ENCODE measurements around the gene TMEM258.

TMEM258 gene

GRCh38 chr11:61826930-61827570, 34.7 kb upstream of the TMEM258 start:
- Histone ChIP-seq H2AK5ac (ENCODE audit: low read depth, low read length) (peak overlapping the region; percentile 23), H2BK5ac (ENCODE audit: low read length) (peak overlapping the region; percentile 100), H3K36me3 (replicated peaks in 1 of 2; ENCODE audit: control insufficient read depth in 2 of 2, insufficient read depth in 2 of 2, low read length in 2 of 2) (peaks cover 13 to 40% of the 10 kb centered on the region in 2 donors), H3K27ac (replicated peaks; ENCODE audit: low read length) (peak overlapping the region; percentile 100), H3K4me3 (ENCODE audit: low read length in 2 of 2) (peak overlapping the region; percentile 88 to 100), H2BK12ac (ENCODE audit: low read length) (no peak overlapping the region), H3K9ac (ENCODE audit: low read depth, low read length, poor library complexity) (peak overlapping the region; percentile 97), H2BK15ac (ENCODE audit: low read length) (peak overlapping the region; percentile 88), H2AFZ (ENCODE audit: low read length) (peak overlapping the region; percentile 78), H3K23ac (ENCODE audit: low read depth, low read length, poor library complexity) (peak overlapping the region; percentile 97), H4K8ac (ENCODE audit: low read depth, low read length) (no peak overlapping the region), H3K4ac (ENCODE audit: low read length) (peak overlapping the region; percentile 91), H3K9me3 (replicated peaks in 1 of 2; ENCODE audit: control insufficient read depth in 2 of 2, insufficient read depth in 1 of 2, low read depth in 1 of 2, low read length in 2 of 2) (no peaks in the 10 kb centered on the region), H3K4me1 (ENCODE audit: control insufficient read depth in 2 of 2, insufficient read depth in 1 of 2, low read depth in 1 of 2, low read length in 2 of 2) (peaks cover 21 to 34% of the 10 kb centered on the region in 2 donors), H3K27me3 (ENCODE audit: control insufficient read depth in 3 of 3, insufficient read depth in 3 of 3, low read depth in 1 of 3, low read length in 3 of 3) (no peaks in the 10 kb centered on the region), H3K14ac (ENCODE audit: low read length) (peak overlapping the region; percentile 47), H3K4me2 (ENCODE audit: insufficient read depth, low read length, poor library complexity, severe bottlenecking) (peak overlapping the region; percentile 78), H3K18ac (ENCODE audit: low read length) (peak overlapping the region; percentile 100), H3K79me1 (ENCODE audit: low read depth, low read length) (peaks cover 4% of the 10 kb centered on the region), H4K91ac (ENCODE audit: low read depth, low read length, poor library complexity) (peak overlapping the region; percentile 18), H2BK120ac (ENCODE audit: low read depth, low read length) (peak overlapping the region; percentile 92)
- DNase-seq (ENCODE audit: low spot score), result no peak
- WGBS, 2 donors (ENCODE audit: extremely low coverage in 2 of 2, insufficient read length in 2 of 2, insufficient replicate concordance in 1 of 2), result no CpG with 5 or more reads among the region's 23 CpGs

- peaks cover 11% of the 10 kb centered on the region for H3K79me1 ChIP-seq (ENCODE audit: low read depth, low read length)
- H3K14ac ChIP-seq (ENCODE audit: low read length), result no peak overlapping the region
- no peak overlapping the region for H3K18ac ChIP-seq (ENCODE audit: low read length)
- H3K27me3 ChIP-seq (ENCODE audit: control insufficient read depth in 3 of 3, insufficient read depth in 3 of 3, low read depth in 1 of 3, low read length in 3 of 3), result no peaks in the 10 kb centered on the region
- no peak overlapping the region for H2BK5ac ChIP-seq (ENCODE audit: low read length)
- no peaks in the 10 kb centered on the region for H3K9me3 ChIP-seq (replicated peaks in 1 of 2; ENCODE audit: control insufficient read depth in 2 of 2, insufficient read depth in 1 of 2, low read depth in 1 of 2, low read length in 2 of 2)
- H3K4ac ChIP-seq (ENCODE audit: low read length), result no peak overlapping the region
- no peak overlapping the region for H3K4me3 ChIP-seq (ENCODE audit: low read length in 2 of 2)
- H3K4me2 ChIP-seq (ENCODE audit: insufficient read depth, low read length, poor library complexity, severe bottlenecking), result no peak overlapping the region
- H2BK120ac ChIP-seq (ENCODE audit: low read depth, low read length), result no peak overlapping the region
- H2BK15ac ChIP-seq (ENCODE audit: low read length), result no peak overlapping the region
- DNase-seq (ENCODE audit: low spot score), result no peak
- H4K8ac ChIP-seq (ENCODE audit: low read depth, low read length), result no peak overlapping the region
- no peak overlapping the region for H3K9ac ChIP-seq (ENCODE audit: low read depth, low read length, poor library complexity)
- no peak overlapping the region for H2AFZ ChIP-seq (ENCODE audit: low read length)
- H3K36me3 ChIP-seq (replicated peaks in 1 of 2; ENCODE audit: control insufficient read depth in 2 of 2, insufficient read depth in 2 of 2, low read length in 2 of 2), result peaks cover 5 to 18% of the 10 kb centered on the region in 2 donors
- H2BK12ac ChIP-seq (ENCODE audit: low read length), result no peak overlapping the region
- no CpG with 5 or more reads among the region's 2 CpGs for WGBS, 2 donors (ENCODE audit: extremely low coverage in 2 of 2, insufficient read length in 2 of 2, insufficient replicate concordance in 1 of 2)
- H4K91ac ChIP-seq (ENCODE audit: low read depth, low read length, poor library complexity), result no peak overlapping the region
- no peak overlapping the region for H3K23ac ChIP-seq (ENCODE audit: low read depth, low read length, poor library complexity)
- H3K27ac ChIP-seq (replicated peaks; ENCODE audit: low read length), result no peak overlapping the region
- H2AK5ac ChIP-seq (ENCODE audit: low read depth, low read length), result no peak overlapping the region
- peaks cover 4 to 10% of the 10 kb centered on the region in 2 donors for H3K4me1 ChIP-seq (ENCODE audit: control insufficient read depth in 2 of 2, insufficient read depth in 1 of 2, low read depth in 1 of 2, low read length in 2 of 2)
Measured at GRCh38 chr11:61820174-61820573, 27.8 kb upstream of the TMEM258 start.

- Histone ChIP-seq H2BK5ac (ENCODE audit: low read length) (no peak overlapping the region), H3K27me3 (ENCODE audit: control insufficient read depth in 3 of 3, insufficient read depth in 3 of 3, low read depth in 1 of 3, low read length in 3 of 3) (no peaks in the 10 kb centered on the region), H2AK5ac (ENCODE audit: low read depth, low read length) (no peak overlapping the region), H3K27ac (replicated peaks; ENCODE audit: low read length) (peak overlapping the region; percentile 85), H3K79me1 (ENCODE audit: low read depth, low read length) (peaks cover 18% of the 10 kb centered on the region), H3K4me2 (ENCODE audit: insufficient read depth, low read length, poor library complexity, severe bottlenecking) (peak overlapping the region; percentile 54), H3K9me3 (replicated peaks in 1 of 2; ENCODE audit: control insufficient read depth in 2 of 2, insufficient read depth in 1 of 2, low read depth in 1 of 2, low read length in 2 of 2) (peaks cover 0 to 3% of the 10 kb centered on the region in 2 donors), H3K4me3 (ENCODE audit: low read length in 2 of 2) (peak overlapping the region; percentile 91 to 97), H2BK120ac (ENCODE audit: low read depth, low read length) (no peak overlapping the region), H2AFZ (ENCODE audit: low read length) (peak overlapping the region; percentile 72), H3K4ac (ENCODE audit: low read length) (no peak overlapping the region), H3K23ac (ENCODE audit: low read depth, low read length, poor library complexity) (no peak overlapping the region), H3K18ac (ENCODE audit: low read length) (no peak overlapping the region), H3K14ac (ENCODE audit: low read length) (no peak overlapping the region), H3K4me1 (ENCODE audit: control insufficient read depth in 2 of 2, insufficient read depth in 1 of 2, low read depth in 1 of 2, low read length in 2 of 2) (peaks cover 14 to 19% of the 10 kb centered on the region in 2 donors), H4K8ac (ENCODE audit: low read depth, low read length) (no peak overlapping the region), H3K9ac (ENCODE audit: low read depth, low read length, poor library complexity) (no peak overlapping the region), H4K91ac (ENCODE audit: low read depth, low read length, poor library complexity) (no peak overlapping the region), H3K36me3 (replicated peaks in 1 of 2; ENCODE audit: control insufficient read depth in 2 of 2, insufficient read depth in 2 of 2, low read length in 2 of 2) (peaks cover 13 to 29% of the 10 kb centered on the region in 2 donors), H2BK12ac (ENCODE audit: low read length) (no peak overlapping the region), H2BK15ac (ENCODE audit: low read length) (no peak overlapping the region)
- DNase-seq (ENCODE audit: low spot score), result no peak
- no CpG with 5 or more reads among the region's 6 CpGs for WGBS, 2 donors (ENCODE audit: extremely low coverage in 2 of 2, insufficient read length in 2 of 2, insufficient replicate concordance in 1 of 2)
Measured at GRCh38 chr11:61817471-61818202, 25.2 kb upstream of the TMEM258 start.

All from neuronal stem cell (in vitro differentiated cells).